GM21786 (cell line): ENCODE data around the gene ZBTB48.
"Not testable (repeated sequence)": the region's sequence is repeated elsewhere in the genome, so short reads cannot be mapped to it uniquely, and the experiment has no call there.

Experiments
- ATAC-seq: cut with Tn5 transposase; IDR thresholded peaks from one replicate; pipeline ENCODE4 v1.9.1; 2021; ENCODE audit not compliant: unreplicated experiment

The ZBTB48 gene

GRCh38 chr1:6579374-6580118 is at the start of gene ZBTB48:
Gene ZBTB48, plus strand, starts transcription at chr1:6579994. Its CDS starts 616 bp downstream, at chr1:6580610.
- ATAC-seq: peak; percentile 89

- no peak for ATAC-seq
Measured at GRCh38 chr1:6530504-6531160, 49.2 kb upstream of the ZBTB48 start.

GRCh38 chr1:6531996-6532395 is 47.8 kb upstream of the ZBTB48 start:
- ATAC-seq: no peak

- ATAC-seq: no peak
Measured at GRCh38 chr1:6534248-6534822, 45.5 kb upstream of the ZBTB48 start.

- ATAC-seq: no peak
Measured at GRCh38 chr1:6535214-6535613, 44.6 kb upstream of the ZBTB48 start.

GRCh38 chr1:6536291-6536690 is 43.5 kb upstream of the ZBTB48 start:
- ATAC-seq: no peak

GRCh38 chr1:6538956-6539355 is 40.8 kb upstream of the ZBTB48 start:
- ATAC-seq: no peak

- no peak for ATAC-seq
Measured at GRCh38 chr1:6544831-6545230, 35.0 kb upstream of the ZBTB48 start.

- no peak for ATAC-seq
Measured at GRCh38 chr1:6545276-6546112, 34.3 kb upstream of the ZBTB48 start.

- no peak for ATAC-seq
Measured at GRCh38 chr1:6546326-6546725, 33.5 kb upstream of the ZBTB48 start.

GRCh38 chr1:6547301-6547700 is 32.5 kb upstream of the ZBTB48 start:
- ATAC-seq: no peak

- peak; percentile 86 for ATAC-seq
Measured at GRCh38 chr1:6554031-6554906, 25.5 kb upstream of the ZBTB48 start, which contains the start of gene NOL9. Gene NOL9, minus strand, starts transcription at chr1:6554513. Its CDS starts 11 bp downstream, at chr1:6554502.

GRCh38 chr1:6554907-6555778 is 24.7 kb upstream of the ZBTB48 start, which contains the start of gene TAS1R1:
Gene TAS1R1, plus strand, starts transcription at chr1:6555307. Its CDS starts 67 bp downstream, at chr1:6555374.
- ATAC-seq: no peak

GRCh38 chr1:6557597-6557996 is 22.2 kb upstream of the ZBTB48 start:
- no peak for ATAC-seq

GRCh38 chr1:6559161-6559560 is 20.6 kb upstream of the ZBTB48 start:
- not testable (repeated sequence) for ATAC-seq

- ATAC-seq: no peak
Measured at GRCh38 chr1:6560267-6560666, 19.5 kb upstream of the ZBTB48 start.

GRCh38 chr1:6569033-6569432 is 10.8 kb upstream of the ZBTB48 start:
- no peak for ATAC-seq

- ATAC-seq: no peak
Measured at GRCh38 chr1:6570100-6570499, 9.7 kb upstream of the ZBTB48 start.

- no peak for ATAC-seq
Measured at GRCh38 chr1:6570987-6571386, 8.8 kb upstream of the ZBTB48 start.
